Dendritic cell treated with granulocyte-macrophage colony-stimulating factor and Interleukin-4, amounts not matched to agents 40 ng/mL and 50 ng/mL, for 4 days (primary cell): ENCODE results near the gene ARHGAP15.

Experiments
- H3K27ac Mint-ChIP-seq: one replicate; pipeline ENCODE4 v1.8.0; 2022; ENCODE audit warnings: mild to moderate bottlenecking, mixed read lengths
- H3K27me3 Mint-ChIP-seq: one replicate; pipeline ENCODE4 v1.8.0; 2022; ENCODE audit warnings: mild to moderate bottlenecking, mixed read lengths
- H3K36me3 Mint-ChIP-seq: one replicate; pipeline ENCODE4 v1.8.0; 2022; ENCODE audit warnings: low read depth, mixed read lengths
- H3K4me1 Mint-ChIP-seq: one replicate; pipeline ENCODE4 v1.8.0; 2022; ENCODE audit warnings: low read depth, mixed read lengths
- H3K4me3 Mint-ChIP-seq: one replicate; pipeline ENCODE4 v1.8.0; 2022; ENCODE audit warnings: mild to moderate bottlenecking, moderate library complexity, mixed read lengths
- H3K9me3 Mint-ChIP-seq: one replicate; pipeline ENCODE4 v1.8.0; 2022; ENCODE audit warnings: mixed read lengths
- intact Hi-C: fragments of 100-400 bp; cut with micrococcal nuclease; formaldehyde crosslinking; loops from one replicate; pipeline ENCODE4 v1.15.0; 2022

The ARHGAP15 gene

DNA sequence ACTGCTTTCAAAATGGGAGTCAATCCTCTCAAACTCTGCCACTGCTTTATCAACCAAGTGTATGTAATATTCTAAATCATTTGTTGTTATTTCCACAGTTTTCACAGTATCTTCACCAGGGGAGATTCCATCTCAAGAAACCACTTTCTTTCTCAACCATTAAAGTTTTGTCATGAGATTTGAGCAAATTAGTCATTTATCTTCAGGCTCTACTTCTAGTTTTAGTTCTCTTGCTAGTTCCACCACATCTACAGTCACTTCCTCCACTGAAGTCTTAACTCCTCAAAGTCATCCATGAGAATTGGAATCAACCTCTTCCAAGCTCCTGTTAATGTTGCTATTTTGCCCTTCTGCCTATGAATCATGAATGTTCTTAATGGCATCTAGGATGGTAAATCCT is 545.8 kb downstream of the ARHGAP15 start:
- Mint-ChIP-seq H3K9me3 (peaks cover 17% of the 10 kb centered on the region), H3K36me3 (peaks cover 21% of the 10 kb centered on the region), H3K4me1 (peaks cover 15% of the 10 kb centered on the region), H3K27ac (no peak overlapping the region), H3K27me3 (no peaks in the 10 kb centered on the region), H3K4me3 (no peak overlapping the region)
- intact Hi-C loops = no loop called here

DNA sequence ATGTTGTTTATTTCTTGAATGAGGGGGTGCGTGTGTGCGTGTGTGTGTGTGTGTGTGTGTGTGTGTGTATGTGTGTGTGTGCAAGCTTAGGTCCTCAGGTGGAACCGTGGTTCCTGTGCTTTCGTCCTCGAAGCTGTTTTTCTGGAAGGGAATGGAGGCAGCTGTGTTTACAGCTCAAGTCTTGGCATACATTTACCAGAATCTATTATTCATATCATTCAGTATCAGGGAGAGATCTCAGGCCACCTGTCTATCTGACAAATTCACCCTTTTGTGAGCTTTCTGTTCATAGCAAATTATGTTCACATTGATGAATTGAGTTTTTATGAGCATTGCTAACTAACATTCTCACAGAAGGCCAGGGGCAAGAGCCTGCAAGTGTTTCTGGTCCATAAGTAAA is 550.4 kb downstream of the ARHGAP15 start:
- no peak overlapping the region for H3K4me3 Mint-ChIP-seq
- intact Hi-C loops = no loop called here
- H3K27me3 Mint-ChIP-seq = no peaks in the 10 kb centered on the region
- H3K4me1 Mint-ChIP-seq = peaks cover 7% of the 10 kb centered on the region
- H3K27ac Mint-ChIP-seq = no peak overlapping the region
- H3K9me3 Mint-ChIP-seq = peaks cover 8% of the 10 kb centered on the region
- H3K36me3 Mint-ChIP-seq = peaks cover 8% of the 10 kb centered on the region

DNA sequence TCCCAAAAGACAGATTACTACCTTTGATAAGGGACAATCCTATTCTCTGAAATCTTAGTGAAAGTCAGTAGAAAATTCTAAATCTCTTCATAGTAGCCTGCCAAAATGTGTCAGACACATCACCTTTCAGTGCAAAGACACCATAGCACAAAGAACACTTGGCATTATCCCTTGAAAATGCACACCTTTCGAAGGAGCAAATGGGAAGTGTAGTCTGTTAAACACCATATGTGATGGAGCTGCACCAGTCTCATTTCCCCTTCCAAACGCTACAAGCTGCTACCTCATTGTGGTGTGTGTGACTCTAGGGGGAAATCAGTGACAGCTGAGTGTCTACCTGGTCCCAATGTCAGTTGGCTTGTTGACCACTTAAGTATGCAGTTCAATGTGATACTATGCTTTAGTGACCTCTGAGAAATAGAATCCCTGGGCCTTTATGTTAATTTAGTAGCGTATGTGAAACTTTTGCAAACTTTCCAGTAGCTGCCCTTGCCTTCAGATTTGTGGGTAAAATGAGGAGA is 551.7 kb downstream of the ARHGAP15 start:
- intact Hi-C loops = no loop called here
- H3K27ac Mint-ChIP-seq = no peak overlapping the region

DNA sequence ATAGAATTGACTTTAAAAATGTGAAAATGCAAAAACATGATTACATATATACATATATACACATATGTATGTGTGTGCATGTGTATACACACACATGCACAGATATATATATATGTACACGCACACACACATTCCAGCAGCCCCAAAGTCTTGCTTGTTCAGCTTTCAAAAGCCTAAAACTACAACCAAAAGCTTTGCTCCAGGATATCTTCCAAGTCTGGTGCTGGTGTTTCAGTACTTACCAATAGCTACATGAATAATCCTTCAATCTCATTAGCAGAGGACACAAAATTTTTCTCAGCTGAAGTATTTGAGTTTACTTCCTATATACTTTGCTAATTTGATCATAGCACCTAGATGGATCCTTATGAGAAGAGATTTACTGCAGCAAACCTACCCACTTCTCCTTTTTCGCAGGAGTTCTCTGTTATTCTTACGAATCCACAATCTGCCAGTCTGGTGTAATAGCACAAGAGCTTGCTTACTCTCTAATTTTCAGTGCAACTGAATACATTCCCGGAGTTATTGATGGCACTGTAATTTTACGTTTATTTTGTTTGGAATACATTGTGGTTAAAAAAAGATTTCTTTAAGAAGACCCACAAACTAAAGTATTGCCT is 553.3 kb downstream of the ARHGAP15 start:
- Mint-ChIP-seq H3K36me3 (no peaks in the 10 kb centered on the region), H3K4me3 (no peak overlapping the region), H3K27ac (no peak overlapping the region), H3K9me3 (no peaks in the 10 kb centered on the region), H3K4me1 (no peaks in the 10 kb centered on the region), H3K27me3 (no peaks in the 10 kb centered on the region)
- intact Hi-C loops = no loop called here

More for the DNA sequence above, 551.7 kb downstream of the ARHGAP15 start:
- Mint-ChIP-seq H3K4me3 (no peak overlapping the region), H3K9me3 (no peaks in the 10 kb centered on the region), H3K4me1 (no peaks in the 10 kb centered on the region), H3K36me3 (no peaks in the 10 kb centered on the region), H3K27me3 (no peaks in the 10 kb centered on the region)

DNA sequence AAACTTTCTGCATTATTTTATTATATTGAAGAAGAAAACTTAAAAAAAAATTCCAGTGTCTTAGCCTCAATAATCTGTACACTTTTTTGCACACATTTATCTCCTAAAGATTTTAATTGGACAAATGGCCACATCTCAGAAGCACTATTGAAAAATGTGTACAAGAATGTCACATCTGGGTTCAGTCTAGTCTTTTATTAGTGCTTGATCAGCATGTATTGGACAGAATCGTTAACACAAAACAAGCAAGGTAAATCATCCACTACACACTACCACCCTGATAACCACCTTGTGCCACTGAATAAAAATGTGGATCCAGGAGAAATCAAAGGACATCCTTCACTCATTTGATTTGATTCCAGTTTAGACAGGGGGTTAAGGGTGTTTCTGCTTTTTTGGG is 554.8 kb downstream of the ARHGAP15 start:
- no peak overlapping the region for H3K27ac Mint-ChIP-seq

DNA sequence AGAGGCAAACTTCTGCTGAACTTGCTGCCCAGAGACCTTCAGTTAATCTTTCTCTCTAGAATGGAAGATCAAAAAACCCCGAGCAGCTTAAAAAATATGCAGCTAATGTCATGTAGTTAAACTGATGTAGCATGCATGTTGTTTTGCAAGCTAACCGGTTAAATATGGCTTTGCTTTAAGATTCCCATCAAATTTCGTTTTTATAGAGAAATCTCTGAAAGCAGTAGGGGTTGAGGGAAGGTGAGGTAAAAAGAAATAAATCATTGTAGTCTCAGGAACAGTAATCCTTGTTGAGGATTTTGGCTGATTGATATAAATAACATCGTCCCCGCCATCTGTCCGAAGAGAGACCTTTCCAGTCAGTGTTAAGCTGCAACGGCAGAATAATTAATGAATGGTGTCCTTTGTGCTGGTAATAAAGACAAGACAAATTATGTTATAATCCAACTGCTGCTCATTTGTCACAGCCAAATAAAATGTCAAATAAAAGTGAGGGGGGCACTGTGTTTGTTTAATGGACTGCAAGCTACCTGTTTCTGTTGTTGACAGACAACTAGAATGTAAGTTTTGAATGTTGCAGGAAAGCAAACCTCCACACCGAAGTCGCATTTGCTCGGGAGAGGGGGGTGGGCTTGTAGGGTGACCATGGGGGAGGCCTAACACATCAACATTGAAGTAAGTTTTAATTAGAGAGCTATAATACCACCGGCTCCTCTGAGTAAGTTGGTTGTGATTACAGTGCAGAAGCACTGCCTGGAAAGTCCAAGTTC is 555.5 kb downstream of the ARHGAP15 start:
- H3K4me3 Mint-ChIP-seq = no peak overlapping the region
- no peaks in the 10 kb centered on the region for H3K9me3 Mint-ChIP-seq
- H3K27ac Mint-ChIP-seq = no peak overlapping the region
- H3K4me1 Mint-ChIP-seq = no peaks in the 10 kb centered on the region
- no peaks in the 10 kb centered on the region for H3K36me3 Mint-ChIP-seq
- intact Hi-C loops = no loop called here
- no peaks in the 10 kb centered on the region for H3K27me3 Mint-ChIP-seq

More for the DNA sequence above, 554.8 kb downstream of the ARHGAP15 start:
- Mint-ChIP-seq H3K27me3 (no peaks in the 10 kb centered on the region), H3K9me3 (no peaks in the 10 kb centered on the region), H3K36me3 (no peaks in the 10 kb centered on the region), H3K4me1 (no peaks in the 10 kb centered on the region), H3K4me3 (no peak overlapping the region)
- intact Hi-C loops = no loop called here

DNA sequence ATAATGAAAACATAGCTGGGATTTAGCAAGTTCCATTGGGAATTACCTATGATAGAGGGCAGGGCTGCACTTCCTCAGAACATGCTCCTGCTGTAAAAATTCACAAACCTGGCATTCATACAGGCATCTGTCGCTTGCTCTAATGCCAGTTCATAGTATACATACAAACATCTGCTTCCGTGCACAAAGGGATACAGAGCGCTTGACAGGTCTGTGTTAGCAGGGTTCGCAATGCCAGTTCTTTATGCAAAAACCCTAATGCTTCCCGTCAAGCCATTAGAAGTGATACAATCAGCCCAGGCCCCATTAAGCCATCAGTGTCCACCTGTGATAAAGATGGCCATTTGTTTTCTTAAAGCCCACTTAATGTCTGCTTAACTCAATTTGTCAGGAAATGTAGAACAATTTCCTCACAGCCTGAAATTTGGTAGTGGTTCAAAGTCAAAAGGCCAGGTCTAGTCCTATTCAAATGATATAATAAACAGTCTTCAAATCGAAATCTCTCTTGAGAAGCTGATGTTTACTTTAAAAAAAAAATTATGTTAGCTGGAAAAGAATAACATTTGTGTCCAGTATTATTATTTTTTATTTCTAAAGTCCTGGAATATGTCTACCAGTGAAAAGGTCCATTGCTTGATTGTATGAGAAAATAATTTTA is 556.3 kb downstream of the ARHGAP15 start:
- intact Hi-C loops = no loop called here
- Mint-ChIP-seq H3K4me1 (no peaks in the 10 kb centered on the region), H3K4me3 (no peak overlapping the region), H3K27me3 (no peaks in the 10 kb centered on the region), H3K36me3 (no peaks in the 10 kb centered on the region), H3K27ac (no peak overlapping the region), H3K9me3 (no peaks in the 10 kb centered on the region)

DNA sequence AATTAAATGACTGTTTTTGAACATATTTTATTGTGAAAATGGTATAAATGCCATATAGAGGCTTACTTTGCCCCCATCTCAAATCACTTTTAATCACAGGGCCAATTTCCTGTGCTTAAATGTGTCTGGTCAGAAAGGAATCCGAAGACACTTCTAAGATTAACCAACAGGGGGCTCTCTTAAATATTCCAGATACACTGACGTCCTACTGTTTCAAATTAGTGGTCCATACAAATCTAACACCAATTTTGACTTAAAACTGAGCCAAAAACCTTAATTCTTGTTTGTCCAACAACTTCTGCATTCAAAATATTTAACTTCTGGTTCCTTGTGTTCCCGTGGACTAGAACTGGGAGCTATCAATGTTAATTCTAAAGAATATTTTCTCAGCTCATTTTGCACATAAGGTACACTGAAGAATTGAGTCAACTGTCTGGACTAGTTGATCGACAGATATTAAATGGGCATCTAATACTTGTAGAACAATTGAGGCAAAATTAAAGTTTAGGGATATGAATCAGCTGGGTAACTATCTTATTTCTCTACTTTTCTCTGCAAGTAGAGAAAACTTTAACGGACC is 557.5 kb downstream of the ARHGAP15 start:
- Mint-ChIP-seq H3K4me1 (no peaks in the 10 kb centered on the region), H3K9me3 (no peaks in the 10 kb centered on the region), H3K4me3 (no peak overlapping the region), H3K27me3 (no peaks in the 10 kb centered on the region), H3K27ac (no peak overlapping the region), H3K36me3 (no peaks in the 10 kb centered on the region)
- intact Hi-C loops = no loop called here

DNA sequence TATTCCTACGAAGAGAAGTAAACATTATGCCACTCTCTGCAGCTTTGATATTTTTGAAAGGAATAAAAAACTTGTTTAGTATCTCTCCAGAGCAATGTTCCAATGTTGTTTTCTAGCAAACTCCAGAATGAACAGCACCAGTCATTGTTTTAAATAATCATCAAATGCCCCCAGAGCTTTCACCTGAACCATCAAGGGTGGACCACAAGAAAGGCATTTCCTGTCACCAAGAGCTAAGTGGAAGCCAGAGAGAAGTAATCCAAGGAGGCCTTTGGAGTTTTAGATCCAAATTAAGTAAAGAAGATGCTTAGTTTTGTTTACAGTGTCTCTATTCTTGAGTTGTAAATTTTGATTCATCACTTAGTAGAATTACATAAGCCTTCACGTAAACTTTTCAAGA is 559.0 kb downstream of the ARHGAP15 start:
- no peaks in the 10 kb centered on the region for H3K27me3 Mint-ChIP-seq
- H3K27ac Mint-ChIP-seq = no peak overlapping the region
- no peaks in the 10 kb centered on the region for H3K36me3 Mint-ChIP-seq
- H3K4me3 Mint-ChIP-seq = no peak overlapping the region
- no peaks in the 10 kb centered on the region for H3K9me3 Mint-ChIP-seq
- no peaks in the 10 kb centered on the region for H3K4me1 Mint-ChIP-seq
- intact Hi-C loops = no loop called here

DNA sequence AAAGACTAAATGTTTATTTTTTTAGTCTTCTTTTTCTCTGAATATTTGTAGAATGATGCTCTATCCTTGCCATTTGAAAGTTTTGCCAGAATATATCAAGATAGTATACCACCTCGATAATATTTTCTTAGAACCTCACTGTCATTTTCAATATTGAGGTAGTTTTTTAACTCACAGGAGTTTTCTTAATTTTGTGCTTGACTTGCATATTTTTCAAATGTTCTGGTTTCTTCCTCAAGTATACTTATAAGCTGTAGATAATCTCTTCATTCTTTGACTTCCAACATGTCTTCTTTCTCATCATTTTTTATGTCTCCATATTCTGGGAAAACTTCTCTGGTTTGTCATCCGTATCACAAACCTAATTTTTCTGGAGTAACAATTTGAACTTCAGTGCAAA is 559.6 kb downstream of the ARHGAP15 start:
- Mint-ChIP-seq H3K27ac (no peak overlapping the region), H3K9me3 (no peaks in the 10 kb centered on the region), H3K4me1 (no peaks in the 10 kb centered on the region), H3K36me3 (no peaks in the 10 kb centered on the region), H3K4me3 (no peak overlapping the region), H3K27me3 (no peaks in the 10 kb centered on the region)
- intact Hi-C loops = no loop called here

DNA sequence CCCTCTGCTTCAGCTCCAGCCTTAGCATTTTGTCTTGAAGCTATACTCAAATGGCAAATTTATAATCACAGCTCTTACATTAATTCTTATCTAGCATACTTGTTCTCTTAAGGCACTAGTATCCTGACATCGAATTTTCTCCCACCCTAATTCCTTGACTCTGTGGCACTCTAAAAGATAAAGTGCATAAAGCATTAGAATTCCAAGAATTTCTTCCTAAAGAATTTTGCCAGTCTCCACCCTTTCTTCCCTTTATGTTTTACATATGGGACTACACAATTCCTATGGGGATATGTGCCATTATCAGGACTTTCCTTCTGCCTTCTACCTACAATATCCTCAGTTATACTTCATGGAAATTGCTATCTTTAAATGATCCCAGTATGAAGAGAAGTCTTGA is 560.3 kb downstream of the ARHGAP15 start:
- intact Hi-C loops = no loop called here
- Mint-ChIP-seq H3K27ac (no peak overlapping the region), H3K36me3 (no peaks in the 10 kb centered on the region), H3K4me1 (no peaks in the 10 kb centered on the region), H3K27me3 (no peaks in the 10 kb centered on the region), H3K4me3 (no peak overlapping the region), H3K9me3 (no peaks in the 10 kb centered on the region)

DNA sequence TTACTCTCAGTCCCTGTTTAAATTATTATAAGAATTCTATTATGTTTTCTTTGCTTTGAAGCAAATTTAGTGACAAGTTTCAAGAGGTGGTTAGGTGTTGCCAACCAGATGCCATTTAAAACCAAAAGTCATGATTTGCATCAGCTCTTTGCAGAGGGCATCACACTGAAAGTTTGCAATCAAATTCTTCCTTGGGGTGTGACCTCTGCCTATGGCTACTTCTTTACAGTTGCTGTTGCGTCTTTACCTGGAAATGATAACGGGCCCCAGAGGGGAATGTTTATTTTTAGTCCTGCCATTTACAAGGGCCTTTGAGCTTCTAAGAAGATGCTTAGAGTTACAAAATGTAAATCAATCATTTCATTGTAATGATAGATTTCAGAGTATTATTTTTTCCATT is 561.0 kb downstream of the ARHGAP15 start:
- Mint-ChIP-seq H3K27me3 (no peaks in the 10 kb centered on the region), H3K9me3 (no peaks in the 10 kb centered on the region), H3K4me3 (no peak overlapping the region), H3K36me3 (no peaks in the 10 kb centered on the region), H3K27ac (no peak overlapping the region), H3K4me1 (no peaks in the 10 kb centered on the region)
- intact Hi-C loops = no loop called here

DNA sequence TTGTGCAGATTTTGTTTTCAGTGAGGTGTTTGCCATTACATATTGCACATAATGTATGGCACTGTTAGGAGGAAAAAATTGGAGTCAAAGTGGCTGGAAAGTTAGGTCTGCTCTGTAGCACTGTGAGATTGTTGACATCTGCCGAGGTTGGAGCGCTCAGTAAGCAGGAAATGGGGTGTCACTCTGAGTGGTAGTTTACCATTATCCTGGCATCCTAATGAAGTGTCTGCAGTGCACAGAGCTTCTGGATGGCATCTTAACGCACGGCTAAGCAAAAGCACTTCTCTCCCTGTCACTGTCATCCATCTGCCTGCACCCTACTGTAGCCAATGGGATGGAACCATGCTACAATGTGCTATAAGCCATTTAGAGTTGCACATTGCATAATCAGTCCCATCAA is 561.9 kb downstream of the ARHGAP15 start:
- Mint-ChIP-seq H3K4me1 (no peaks in the 10 kb centered on the region), H3K9me3 (no peaks in the 10 kb centered on the region), H3K27me3 (no peaks in the 10 kb centered on the region), H3K4me3 (no peak overlapping the region), H3K27ac (no peak overlapping the region), H3K36me3 (no peaks in the 10 kb centered on the region)
- intact Hi-C loops = no loop called here

DNA sequence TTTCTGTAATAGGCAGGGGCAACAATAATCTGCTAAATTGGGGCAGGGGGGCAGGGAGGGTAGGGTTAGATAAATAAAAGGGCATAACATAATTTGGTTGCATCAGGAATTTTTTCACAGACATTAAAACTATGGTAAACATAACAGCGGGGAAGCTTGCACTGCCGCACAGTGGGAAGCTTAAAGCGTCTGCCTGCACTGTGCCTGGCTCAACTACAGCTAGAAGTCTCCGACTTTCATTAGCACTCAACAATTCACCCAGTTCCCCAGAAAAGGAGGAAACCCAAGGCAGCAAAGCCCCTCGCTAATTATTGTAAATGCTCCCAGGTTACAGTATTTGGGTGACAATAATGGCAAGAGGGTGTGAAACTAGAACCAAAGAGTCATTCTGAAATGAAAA is 562.9 kb downstream of the ARHGAP15 start:
- Mint-ChIP-seq H3K27ac (no peak overlapping the region), H3K36me3 (no peaks in the 10 kb centered on the region), H3K4me1 (no peaks in the 10 kb centered on the region), H3K9me3 (no peaks in the 10 kb centered on the region), H3K27me3 (no peaks in the 10 kb centered on the region), H3K4me3 (no peak overlapping the region)
- intact Hi-C loops = no loop called here
